SK-N-MC (cell line): ENCODE measurements around the gene RAMACL.

Experiments used
- DNase-seq: peaks from one replicate; pipeline ENCODE4 v3.0.0-alpha.2; 2011; ENCODE audit warnings: low read depth, low spot score
- H3K27ac ChIP-seq: fragments of 200-600 bp; sonication (generic); 2 replicates; pipeline ENCODE4 v1.5.1; 2016; ENCODE audit warnings: mixed run types
- H3K36me3 ChIP-seq: fragments of 200-600 bp; sonication (generic); 2 replicates; pipeline ENCODE4 v1.6.1; 2017; ENCODE audit warnings: antibody characterized with exemption, low read length, mixed read lengths; ENCODE audit not compliant: insufficient read depth
- H3K4me3 ChIP-seq: fragments of 200-600 bp; sonication (generic); 2 replicates; pipeline ENCODE4 v1.5.1; 2016
- H3K9ac ChIP-seq: fragments of 200-600 bp; sonication (generic); 2 replicates; pipeline ENCODE4 v1.8.0; 2017; ENCODE audit warnings: mixed run types, mixed read lengths; ENCODE audit not compliant: insufficient read length
- H3K9me3 ChIP-seq: fragments of 200-600 bp; sonication (generic); 2 replicates; pipeline ENCODE4 v1.6.1; 2017; ENCODE audit warnings: low read depth, mild to moderate bottlenecking, antibody characterized with exemption, low read length, moderate library complexity, mixed read lengths
- EZH2 ChIP-seq: fragments of 200-600 bp; sonication (generic); IDR thresholded peaks from one replicate; pipeline ENCODE4 v1.6.1; 2017; ENCODE audit warnings: antibody characterized with exemption
- FOXP2 ChIP-seq: optimal IDR thresholded peaks from 2 replicates; pipeline ENCODE3; 2011; ENCODE audit warnings: mild to moderate bottlenecking, moderate library complexity; ENCODE audit not compliant: insufficient read depth; ENCODE audit errors: extremely low read length, control extremely low read depth
- POLR2AphosphoS5 ChIP-seq: IDR thresholded peaks from 2 replicates; pipeline ENCODE4 v1.6.1; 2012; ENCODE audit warnings: mild to moderate bottlenecking, low read depth, low read length, borderline replicate concordance

Gene RAMACL

DNA sequence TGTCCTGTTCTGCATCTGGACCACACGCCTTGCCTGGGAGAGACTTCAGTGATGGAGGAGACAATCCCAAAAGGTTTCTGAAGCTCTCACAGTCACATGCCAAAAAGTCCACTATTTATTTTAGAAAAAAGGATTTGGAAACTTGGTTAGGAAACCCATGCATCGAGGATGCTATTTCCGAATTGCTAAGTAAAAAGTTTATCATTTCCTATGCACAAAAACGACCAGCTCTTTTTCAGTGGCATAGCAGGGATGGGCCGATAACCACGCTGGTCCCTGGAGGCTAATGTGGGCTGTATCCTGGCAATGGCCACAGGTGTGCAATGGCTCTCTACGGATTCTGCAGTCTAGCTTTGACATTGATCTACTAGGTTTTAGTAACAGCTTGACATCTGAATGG is 33.9 kb downstream of the RAMACL start:
- no peaks in the 10 kb centered on the region for H3K9me3 ChIP-seq
- TF ChIP-seq FOXP2 = no peak
- TF ChIP-seq POLR2AphosphoS5 = no peak
- TF ChIP-seq EZH2 = no peak
- H3K27ac ChIP-seq = no peak overlapping the region
- H3K4me3 ChIP-seq = no peak overlapping the region
- H3K9ac ChIP-seq = no peak overlapping the region
- DNase-seq = no peak
- H3K36me3 ChIP-seq = no peaks in the 10 kb centered on the region

DNA sequence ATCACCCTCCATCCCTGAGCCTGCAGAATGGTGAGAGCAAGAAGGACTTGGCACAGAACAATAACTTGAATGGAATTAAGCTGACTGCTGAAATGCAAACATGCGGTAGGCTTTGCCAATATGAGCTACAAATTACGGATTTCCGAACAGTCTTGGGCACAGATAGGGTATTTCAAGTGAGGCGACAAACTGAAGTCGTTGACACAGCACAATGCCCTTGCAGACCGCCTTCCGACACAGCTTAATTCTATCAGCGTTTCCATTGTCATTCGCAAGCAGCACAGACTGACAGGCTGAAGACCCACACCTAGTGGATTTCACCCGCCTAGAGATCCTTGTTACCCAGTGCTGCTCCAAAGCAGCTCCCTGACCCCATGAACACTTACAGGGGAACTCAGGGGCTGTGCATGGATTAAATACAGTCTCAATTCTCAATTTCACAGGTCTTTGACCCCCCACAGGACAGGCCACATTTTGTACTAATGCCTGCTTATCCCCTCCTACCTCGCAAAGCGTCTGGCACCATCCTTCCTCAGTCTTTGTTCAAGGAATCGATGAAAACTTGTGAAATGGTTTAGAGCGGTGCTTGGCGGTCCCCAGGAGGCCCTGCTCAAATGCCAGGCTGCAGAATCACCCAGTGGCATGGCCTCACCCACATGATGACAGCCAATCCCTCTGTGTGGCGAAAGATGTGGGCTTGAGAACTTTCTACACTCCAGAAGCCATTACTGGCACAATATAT is 34.6 kb downstream of the RAMACL start:
- no peak overlapping the region for H3K27ac ChIP-seq
- no peak overlapping the region for H3K9ac ChIP-seq
- TF ChIP-seq POLR2AphosphoS5 (no peak), EZH2 (no peak), FOXP2 (no peak)
- H3K36me3 ChIP-seq = no peaks in the 10 kb centered on the region
- H3K9me3 ChIP-seq = no peaks in the 10 kb centered on the region
- H3K4me3 ChIP-seq = no peak overlapping the region
- DNase-seq = no peak

GRCh38 chr6:166546653-166547052 is 39.8 kb downstream of the RAMACL start:
- no peak for DNase-seq
- H3K9ac ChIP-seq = no peak overlapping the region
- TF ChIP-seq POLR2AphosphoS5 (no peak), EZH2 (no peak), FOXP2 (no peak)
- H3K4me3 ChIP-seq = no peak overlapping the region
- H3K27ac ChIP-seq = no peak overlapping the region
- H3K9me3 ChIP-seq = no peaks in the 10 kb centered on the region
- H3K36me3 ChIP-seq = no peaks in the 10 kb centered on the region

- H3K9me3 ChIP-seq = no peaks in the 10 kb centered on the region
- H3K36me3 ChIP-seq = no peaks in the 10 kb centered on the region
- H3K27ac ChIP-seq = no peak overlapping the region
- H3K9ac ChIP-seq = no peak overlapping the region
- no peak overlapping the region for H3K4me3 ChIP-seq
- TF ChIP-seq FOXP2 (no peak), EZH2 (no peak), POLR2AphosphoS5 (no peak)
- DNase-seq = no peak
These were observed 41.1 kb downstream of the RAMACL start for GRCh38 chr6:166545156-166546034.

- Histone ChIP-seq H3K4me3 (no peak overlapping the region), H3K27ac (no peak overlapping the region), H3K9me3 (no peaks in the 10 kb centered on the region), H3K36me3 (no peaks in the 10 kb centered on the region), H3K9ac (no peak overlapping the region)
- TF ChIP-seq EZH2 = no peak
- no peak for TF ChIP-seq POLR2AphosphoS5
- TF ChIP-seq FOXP2 = no peak
- no peak for DNase-seq
These were observed 42.2 kb downstream of the RAMACL start for GRCh38 chr6:166544296-166544605.

DNA sequence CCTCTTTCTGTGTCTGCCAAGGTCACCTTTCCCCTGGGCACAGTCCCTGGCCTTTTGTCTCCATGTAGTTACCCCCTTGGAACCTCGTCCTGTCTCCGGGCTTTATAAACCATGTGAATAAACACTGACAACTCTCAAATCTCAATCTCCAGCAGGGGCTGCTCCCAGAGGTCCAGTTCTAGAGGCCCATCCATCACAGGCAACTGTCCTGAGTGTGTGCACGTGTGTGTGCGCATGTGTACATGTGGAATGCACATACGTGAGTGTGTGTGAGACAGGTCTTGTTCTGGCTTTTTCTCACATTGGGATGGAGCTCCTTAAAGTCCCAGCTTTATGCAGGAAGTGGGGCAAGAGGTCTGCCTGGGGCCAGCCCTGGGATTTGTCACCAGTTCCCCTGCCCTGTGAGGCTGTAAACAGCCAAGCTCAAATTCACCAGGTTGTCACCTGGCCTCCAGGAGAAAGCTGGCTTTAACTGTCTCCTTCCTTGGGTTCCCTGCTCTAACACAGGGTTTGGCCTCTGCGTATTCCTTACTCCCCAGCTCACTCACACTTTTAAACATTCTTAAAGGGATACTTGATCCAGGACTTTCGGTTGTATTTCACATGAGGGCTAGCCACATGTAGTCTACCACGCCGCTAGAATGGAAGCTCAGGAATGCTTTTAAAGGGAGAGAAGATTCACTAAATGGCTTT is 42.7 kb downstream of the RAMACL start:
- H3K4me3 ChIP-seq = no peak overlapping the region
- TF ChIP-seq EZH2 = no peak
- no peak for TF ChIP-seq POLR2AphosphoS5
- no peak for TF ChIP-seq FOXP2
- no peak overlapping the region for H3K27ac ChIP-seq
- no peaks in the 10 kb centered on the region for H3K36me3 ChIP-seq
- no peak overlapping the region for H3K9ac ChIP-seq
- no peak for DNase-seq
- no peaks in the 10 kb centered on the region for H3K9me3 ChIP-seq

DNA sequence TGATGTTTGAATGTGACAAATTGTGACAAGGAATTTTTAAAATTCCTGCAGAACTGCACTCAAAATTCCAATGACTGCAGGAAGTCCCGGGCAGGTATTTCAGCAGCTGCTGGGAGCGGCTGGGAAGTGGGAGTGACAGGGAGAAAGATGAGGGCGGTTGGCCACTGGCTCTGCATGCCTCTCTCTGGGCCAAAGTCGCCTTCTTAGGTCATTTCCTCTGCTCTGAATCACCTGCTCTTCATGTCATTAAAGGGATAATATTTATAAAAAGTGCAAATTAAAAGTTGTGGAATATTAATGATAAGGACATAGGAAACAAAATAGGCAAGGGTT is 43.9 kb downstream of the RAMACL start:
- DNase-seq = no peak
- H3K27ac ChIP-seq = no peak overlapping the region
- H3K36me3 ChIP-seq = no peaks in the 10 kb centered on the region
- H3K9ac ChIP-seq = no peak overlapping the region
- no peaks in the 10 kb centered on the region for H3K9me3 ChIP-seq
- no peak overlapping the region for H3K4me3 ChIP-seq
- TF ChIP-seq FOXP2 = no peak
- no peak for TF ChIP-seq EZH2
- no peak for TF ChIP-seq POLR2AphosphoS5

GRCh38 chr6:166541876-166542579 is 44.5 kb downstream of the RAMACL start:
- Histone ChIP-seq H3K4me3 (no peak overlapping the region), H3K9me3 (no peaks in the 10 kb centered on the region), H3K27ac (no peak overlapping the region), H3K9ac (no peak overlapping the region), H3K36me3 (no peaks in the 10 kb centered on the region)
- DNase-seq = no peak
- no peak for TF ChIP-seq FOXP2
- TF ChIP-seq POLR2AphosphoS5 = no peak
- no peak for TF ChIP-seq EZH2
